Measurements from ENCODE around the gene FAM222B.

DNA sequence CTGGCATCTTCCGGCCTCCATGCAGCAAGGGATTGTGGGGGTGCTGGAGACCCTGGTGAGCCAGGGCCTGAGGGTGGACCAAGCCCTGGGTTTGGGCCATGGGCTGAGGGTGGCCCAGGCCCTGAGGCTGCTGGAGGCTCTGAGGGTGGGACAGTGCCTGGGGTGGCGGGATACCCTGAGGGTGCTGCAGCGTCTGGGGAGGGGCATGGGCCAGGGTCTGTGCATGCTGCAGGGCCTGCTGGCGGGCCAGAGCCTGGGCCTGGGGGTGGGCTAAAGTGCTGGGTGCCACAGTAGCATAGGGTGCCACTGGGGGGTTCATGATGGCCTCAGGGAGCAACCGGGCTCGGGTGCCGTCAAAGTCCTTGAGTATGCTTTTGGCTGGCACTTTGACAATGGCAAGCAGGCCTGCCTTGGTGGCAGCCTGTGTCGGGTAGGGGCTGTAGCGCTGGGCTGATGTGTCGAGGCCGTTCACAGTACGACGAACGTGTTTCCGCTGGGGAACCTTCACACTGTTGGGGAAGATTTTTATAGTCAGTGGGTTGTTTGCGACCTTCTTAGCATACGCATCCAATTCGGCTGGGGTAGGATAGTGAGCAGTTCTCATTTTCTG, 83.2 kb downstream of the FAM222B start:
- TF ChIP-seq, protein P1, sequence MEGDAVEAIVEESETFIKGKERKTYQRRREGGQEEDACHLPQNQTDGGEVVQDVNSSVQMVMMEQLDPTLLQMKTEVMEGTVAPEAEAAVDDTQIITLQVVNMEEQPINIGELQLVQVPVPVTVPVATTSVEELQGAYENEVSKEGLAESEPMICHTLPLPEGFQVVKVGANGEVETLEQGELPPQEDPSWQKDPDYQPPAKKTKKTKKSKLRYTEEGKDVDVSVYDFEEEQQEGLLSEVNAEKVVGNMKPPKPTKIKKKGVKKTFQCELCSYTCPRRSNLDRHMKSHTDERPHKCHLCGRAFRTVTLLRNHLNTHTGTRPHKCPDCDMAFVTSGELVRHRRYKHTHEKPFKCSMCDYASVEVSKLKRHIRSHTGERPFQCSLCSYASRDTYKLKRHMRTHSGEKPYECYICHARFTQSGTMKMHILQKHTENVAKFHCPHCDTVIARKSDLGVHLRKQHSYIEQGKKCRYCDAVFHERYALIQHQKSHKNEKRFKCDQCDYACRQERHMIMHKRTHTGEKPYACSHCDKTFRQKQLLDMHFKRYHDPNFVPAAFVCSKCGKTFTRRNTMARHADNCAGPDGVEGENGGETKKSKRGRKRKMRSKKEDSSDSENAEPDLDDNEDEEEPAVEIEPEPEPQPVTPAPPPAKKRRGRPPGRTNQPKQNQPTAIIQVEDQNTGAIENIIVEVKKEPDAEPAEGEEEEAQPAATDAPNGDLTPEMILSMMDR (IDR thresholded peaks at IDR 0.05): no peak
- no peak for TF ChIP-seq ZFX (IDR thresholded peaks at IDR 0.05; ENCODE audit: borderline replicate concordance)
